Thoracic aorta (tissue), 2 donors: ENCODE data around the gene DIP2A. TPM values are rescaled to one million over a fixed set of nuclear protein-coding genes. Genes with fewer than 3 reads are reported as not detected.

Experiments
- ATAC-seq: fragments of 150-250 bp; one replicate; pipeline ENCODE4 v1.8.0; 2017; ENCODE audit warnings: low read depth; ENCODE audit not compliant: insufficient number of reproducible peaks, low FRiP score
- DNase-seq: peaks from one replicate; pipeline ENCODE4 v3.0.0-alpha.2; 2020; ENCODE audit warnings: low spot score
- H3K27ac ChIP-seq, 2 donors: fragments of 200-600 bp; sonication (generic); 1 replicate in 1 of 2; 2 replicates in 1 of 2; pipeline ENCODE4 v1.5.1; 2016; ENCODE audit warnings: mild to moderate bottlenecking in 2 of 2, moderate library complexity in 2 of 2
- H3K27me3 ChIP-seq: fragments of 200-600 bp; sonication (generic); replicated peaks from 2 replicates; pipeline ENCODE4 v1.6.0; 2016; ENCODE audit warnings: mild to moderate bottlenecking; ENCODE audit not compliant: insufficient read depth
- H3K36me3 ChIP-seq: fragments of 200-600 bp; sonication (generic); one replicate; pipeline ENCODE4 v1.5.1; 2016
- H3K4me1 ChIP-seq, 2 donors: fragments of 200-600 bp; sonication (generic); 1 replicate in 1 of 2; 2 replicates in 1 of 2; pipeline versions ENCODE4 v1.5.1 to v1.6.0; 2016; ENCODE audit warnings: low read depth in 2 of 2, mild to moderate bottlenecking in 1 of 2; ENCODE audit not compliant: control insufficient read depth in 1 of 2
- H3K4me3 ChIP-seq: fragments of 200-600 bp; sonication (generic); 2 replicates; pipeline ENCODE4 v1.5.1; 2016; ENCODE audit warnings: mild to moderate bottlenecking
- H3K9me3 ChIP-seq: fragments of 200-600 bp; sonication (generic); 2 replicates; pipeline ENCODE4 v1.5.1; 2016
- total RNA-seq, 2 donors: library from RNA; depleted of rRNA; stranded (reverse); fragments of >200 nt; gene quantifications; one replicate each; pipeline versions ENCODE4 v1.1.0 to v1.2.3, GENCODE V29; 2016
- TF ChIP-seq, protein P1 (sequence below): fragments of 200-600 bp; sonication (generic); IDR thresholded peaks from one replicate; pipeline ENCODE4 v1.5.1; 2019; ENCODE audit warnings: antibody characterized with exemption

DIP2A gene
- total RNA-seq, 2 donors from 2014 or later, result 47.7 to 58.3 TPM

DNA sequence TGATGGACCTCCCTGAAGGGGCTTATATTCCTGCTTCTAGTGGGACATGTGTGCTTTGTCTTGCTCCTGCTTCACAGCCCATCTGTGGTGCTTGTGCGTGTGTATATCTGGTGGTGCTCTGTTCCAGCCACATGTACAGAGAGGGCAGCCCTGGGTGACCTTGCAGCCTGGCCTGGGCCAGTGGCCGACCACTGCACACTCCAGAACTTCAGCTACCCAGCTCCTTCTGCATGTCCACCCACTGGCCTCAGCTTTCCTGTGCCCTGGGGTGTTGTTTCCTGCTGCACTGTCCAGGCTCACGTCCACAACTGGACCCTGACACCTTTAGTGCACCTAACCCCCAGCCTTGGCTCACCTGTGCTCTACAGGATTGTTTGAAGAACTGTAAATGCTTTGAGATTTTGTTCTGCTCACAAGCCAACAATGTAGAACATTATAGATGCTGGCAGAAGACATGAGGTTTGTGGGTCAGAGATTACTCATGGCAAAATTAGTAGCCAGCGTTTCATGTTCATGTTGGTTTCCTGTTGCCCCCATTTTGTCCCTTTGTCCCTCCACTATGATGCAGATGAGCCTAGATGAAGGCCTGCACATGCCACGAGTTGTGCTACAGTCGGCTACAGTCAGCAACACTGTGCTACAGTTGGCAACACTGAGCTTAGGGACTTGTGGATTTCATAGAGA lies 151.5 kb downstream of the DIP2A start:
- TF ChIP-seq, protein P1, sequence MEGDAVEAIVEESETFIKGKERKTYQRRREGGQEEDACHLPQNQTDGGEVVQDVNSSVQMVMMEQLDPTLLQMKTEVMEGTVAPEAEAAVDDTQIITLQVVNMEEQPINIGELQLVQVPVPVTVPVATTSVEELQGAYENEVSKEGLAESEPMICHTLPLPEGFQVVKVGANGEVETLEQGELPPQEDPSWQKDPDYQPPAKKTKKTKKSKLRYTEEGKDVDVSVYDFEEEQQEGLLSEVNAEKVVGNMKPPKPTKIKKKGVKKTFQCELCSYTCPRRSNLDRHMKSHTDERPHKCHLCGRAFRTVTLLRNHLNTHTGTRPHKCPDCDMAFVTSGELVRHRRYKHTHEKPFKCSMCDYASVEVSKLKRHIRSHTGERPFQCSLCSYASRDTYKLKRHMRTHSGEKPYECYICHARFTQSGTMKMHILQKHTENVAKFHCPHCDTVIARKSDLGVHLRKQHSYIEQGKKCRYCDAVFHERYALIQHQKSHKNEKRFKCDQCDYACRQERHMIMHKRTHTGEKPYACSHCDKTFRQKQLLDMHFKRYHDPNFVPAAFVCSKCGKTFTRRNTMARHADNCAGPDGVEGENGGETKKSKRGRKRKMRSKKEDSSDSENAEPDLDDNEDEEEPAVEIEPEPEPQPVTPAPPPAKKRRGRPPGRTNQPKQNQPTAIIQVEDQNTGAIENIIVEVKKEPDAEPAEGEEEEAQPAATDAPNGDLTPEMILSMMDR, result no peak
- Histone ChIP-seq H3K4me3 (no peak overlapping the region), H3K9me3 (peaks cover 4% of the 10 kb centered on the region), H3K36me3 (no peaks in the 10 kb centered on the region), H3K27ac (no peak overlapping the region), H3K4me1 (no peaks in the 10 kb centered on the region), H3K27me3 (no peaks in the 10 kb centered on the region)
- DNase-seq (no peak), ATAC-seq (no peak)

DNA sequence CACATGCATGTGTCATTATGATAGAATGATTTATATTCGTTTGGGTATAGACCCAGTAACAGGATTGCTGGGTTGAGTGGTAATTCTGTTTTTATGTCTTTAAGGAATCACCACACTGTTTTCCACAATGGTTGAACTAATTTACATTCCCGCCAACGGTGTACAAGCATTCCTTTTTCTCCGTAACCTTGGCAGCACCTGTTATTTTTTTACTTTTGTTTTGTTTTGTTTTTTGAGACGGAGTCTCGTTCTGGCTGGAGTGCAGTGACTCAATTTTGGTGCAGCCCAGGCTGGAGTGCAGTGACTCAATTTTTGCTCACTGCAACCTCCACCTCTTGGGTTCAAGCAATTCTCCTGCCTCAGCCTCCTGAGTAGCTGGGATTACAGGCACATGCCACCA lies 154.7 kb downstream of the DIP2A start:
- no peak for ATAC-seq
- Histone ChIP-seq H3K4me1 (no peaks in the 10 kb centered on the region), H3K9me3 (peaks cover 4% of the 10 kb centered on the region)

DNA sequence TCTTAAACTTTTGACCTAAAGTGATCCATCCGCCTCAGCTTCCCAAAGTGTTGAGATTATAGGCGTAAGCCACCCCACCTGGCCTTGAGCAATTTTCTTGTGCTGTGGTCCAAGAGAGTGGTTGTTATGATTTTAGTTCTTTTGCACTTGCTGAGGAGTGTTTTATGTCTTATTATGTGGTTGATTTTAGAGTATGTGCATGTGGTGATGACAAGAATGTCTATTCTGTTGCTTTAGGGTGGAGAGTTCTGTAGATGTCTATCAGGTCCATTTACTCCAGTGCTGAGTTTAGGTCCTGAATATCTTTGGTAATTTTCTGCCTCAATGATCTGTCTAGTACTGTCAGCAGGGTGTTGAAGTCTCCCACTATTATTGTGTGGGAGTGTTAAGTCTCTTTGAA lies 157.4 kb downstream of the DIP2A start:
- TF ChIP-seq, protein P1, result no peak
- ATAC-seq (no peak), DNase-seq (no peak)
- Histone ChIP-seq H3K4me3 (no peak overlapping the region), H3K27me3 (no peaks in the 10 kb centered on the region), H3K4me1 (no peaks in the 10 kb centered on the region), H3K9me3 (no peaks in the 10 kb centered on the region), H3K27ac (no peak overlapping the region), H3K36me3 (no peaks in the 10 kb centered on the region)

More for the DNA sequence above, 154.7 kb downstream of the DIP2A start:
- Histone ChIP-seq H3K4me3 (no peak overlapping the region), H3K27me3 (no peaks in the 10 kb centered on the region), H3K36me3 (no peaks in the 10 kb centered on the region), H3K27ac (no peak overlapping the region)
- no peak for DNase-seq
- TF ChIP-seq, protein P1, result no peak

DNA sequence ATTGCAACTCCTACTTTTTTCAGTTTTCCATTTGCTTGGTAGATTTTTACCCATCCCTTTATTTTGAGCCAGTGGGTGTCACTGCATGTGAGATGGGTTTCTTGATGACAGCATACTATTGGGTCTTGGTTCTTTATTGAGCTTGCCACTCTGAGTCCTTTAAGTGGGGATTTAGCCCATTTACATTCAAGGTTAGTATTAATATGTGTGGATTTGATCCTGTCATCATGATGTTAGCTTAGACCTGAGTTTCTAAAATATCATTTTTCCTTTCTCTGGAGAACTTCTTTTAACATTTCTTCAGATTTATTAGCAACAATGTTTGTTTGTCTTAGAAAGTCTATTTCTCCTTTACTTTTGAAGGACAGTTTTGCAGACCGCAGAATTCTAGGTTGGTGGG lies 158.0 kb downstream of the DIP2A start:
- ATAC-seq (no peak), DNase-seq (no peak)
- Histone ChIP-seq H3K9me3 (no peaks in the 10 kb centered on the region), H3K4me1 (peaks cover 3 to 5% of the 10 kb centered on the region in 2 donors), H3K27me3 (no peaks in the 10 kb centered on the region), H3K27ac (no peak overlapping the region), H3K4me3 (no peak overlapping the region), H3K36me3 (no peaks in the 10 kb centered on the region)
- TF ChIP-seq, protein P1, result no peak

DNA sequence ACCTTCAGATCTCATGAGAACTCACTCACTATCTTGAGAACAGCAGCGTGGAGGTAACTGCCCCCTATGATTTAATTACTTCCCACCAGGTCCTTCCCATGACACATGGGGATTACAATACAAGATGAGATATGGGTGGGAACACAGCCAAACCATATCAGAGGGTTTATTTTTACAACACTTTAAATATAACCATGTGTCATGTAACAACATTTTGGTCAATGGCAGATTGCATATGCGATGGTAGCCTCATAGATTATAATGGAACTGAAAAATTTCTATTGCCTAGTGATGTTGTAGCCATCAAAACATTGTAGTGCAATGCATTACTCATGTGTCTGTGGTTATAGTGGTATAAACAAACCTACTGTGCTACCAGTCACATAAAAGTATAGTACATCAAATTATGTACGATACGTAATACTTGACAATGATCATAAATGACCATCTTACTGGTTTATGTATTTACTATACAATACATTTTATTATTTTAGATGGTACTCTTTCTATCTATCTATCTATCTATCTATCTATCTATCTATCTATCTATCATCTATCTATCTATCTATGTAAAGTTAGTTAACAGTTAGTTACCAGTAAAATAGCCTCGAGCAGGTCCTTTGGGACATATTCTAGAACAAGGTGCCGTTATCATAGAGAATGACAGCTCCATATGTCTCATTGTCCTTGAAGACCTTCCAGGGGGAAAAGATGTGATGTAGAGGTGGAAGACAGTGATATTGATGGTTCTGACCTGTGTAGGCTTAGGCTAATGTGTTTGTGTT lies 158.8 kb downstream of the DIP2A start:
- TF ChIP-seq, protein P1, result no peak
- ATAC-seq (no peak), DNase-seq (no peak)
- no peak overlapping the region for H3K4me3 ChIP-seq
- no peaks in the 10 kb centered on the region for H3K9me3 ChIP-seq
- no peaks in the 10 kb centered on the region for H3K27me3 ChIP-seq
- no peak overlapping the region for H3K27ac ChIP-seq
- H3K4me1 ChIP-seq, result peaks cover 5 to 13% of the 10 kb centered on the region in 2 donors
- H3K36me3 ChIP-seq, result no peaks in the 10 kb centered on the region
